BLaER1 (cell line): ENCODE results near the gene TEKT2.

ENCODE experiments used
- H3K27ac ChIP-seq: shearing (Covaris generic); formaldehyde crosslinking; 2 replicates; pipeline ENCODE4 v1.8.1; 2022
- H3K27me3 ChIP-seq: shearing (Covaris generic); formaldehyde crosslinking; 2 replicates; pipeline ENCODE4 v1.8.1; 2022
- H3K36me3 ChIP-seq: shearing (Covaris generic); formaldehyde crosslinking; 2 replicates; pipeline ENCODE4 v1.8.1; 2022
- H3K4me1 ChIP-seq: shearing (Covaris generic); formaldehyde crosslinking; 2 replicates; pipeline ENCODE4 v1.8.1; 2022
- H3K4me2 ChIP-seq: shearing (Covaris generic); formaldehyde crosslinking; 2 replicates; pipeline ENCODE4 v1.8.1; 2022
- H3K4me3 ChIP-seq: shearing (Covaris generic); formaldehyde crosslinking; 2 replicates; pipeline ENCODE4 v1.8.1; 2022
- H3K9ac ChIP-seq: shearing (Covaris generic); formaldehyde crosslinking; 2 replicates; pipeline ENCODE4 v1.8.1; 2022
- H3K9me3 ChIP-seq: shearing (Covaris generic); formaldehyde crosslinking; 2 replicates; pipeline ENCODE4 v1.8.1; 2022
- H4K20me1 ChIP-seq: shearing (Covaris generic); formaldehyde crosslinking; 2 replicates; pipeline ENCODE4 v1.8.1; 2022
- Cebpa-rat ChIP-seq: shearing (Covaris generic); IDR thresholded peaks from 2 replicates; pipeline ENCODE4 v1.8.1; 2022

TEKT2 gene

GRCh38 chr1:36083635-36084496 is at the start of gene TEKT2:
TEKT2 (plus strand) TSS chr1:36084094; CDS start chr1:36084922, 828 bp downstream.
- Histone ChIP-seq H3K36me3 (no peaks in the 10 kb centered on the region), H4K20me1 (no peaks in the 10 kb centered on the region), H3K4me3 (peak within 1 kb of the TSS; percentile 64), H3K27ac (peak within 1 kb of the TSS; percentile 41; the same call in 1 of the 2 replicates), H3K9ac (peak within 1 kb of the TSS; percentile 41), H3K4me1 (peaks cover 68% of the 10 kb centered on the region), H3K9me3 (no peaks in the 10 kb centered on the region), H3K4me2 (peak within 1 kb of the TSS; percentile 95), H3K27me3 (no peaks in the 10 kb centered on the region)
- no peak for TF ChIP-seq Cebpa-rat

- H3K36me3 ChIP-seq, result peaks cover 71% of the 10 kb centered on the region
- no peaks in the 10 kb centered on the region for H3K4me1 ChIP-seq
Measured at GRCh38 chr1:36034692-36035091, 49.2 kb upstream of the TEKT2 start.

GRCh38 chr1:36035154-36035553 is 48.7 kb upstream of the TEKT2 start:
- no peaks in the 10 kb centered on the region for H3K9me3 ChIP-seq
- H3K27ac ChIP-seq, result no peak overlapping the region
- no peak overlapping the region for H3K4me2 ChIP-seq
- no peak overlapping the region for H3K4me3 ChIP-seq
- no peak for TF ChIP-seq Cebpa-rat
- no peaks in the 10 kb centered on the region for H3K27me3 ChIP-seq
- peaks cover 73% of the 10 kb centered on the region for H3K36me3 ChIP-seq
- no peaks in the 10 kb centered on the region for H4K20me1 ChIP-seq
- no peaks in the 10 kb centered on the region for H3K4me1 ChIP-seq
- no peak overlapping the region for H3K9ac ChIP-seq

More at GRCh38 chr1:36034692-36035091, 49.2 kb upstream of the TEKT2 start:
- Histone ChIP-seq H4K20me1 (no peaks in the 10 kb centered on the region), H3K4me2 (no peak overlapping the region), H3K4me3 (no peak overlapping the region), H3K27ac (no peak overlapping the region), H3K9me3 (no peaks in the 10 kb centered on the region), H3K27me3 (no peaks in the 10 kb centered on the region), H3K9ac (no peak overlapping the region)
- no peak for TF ChIP-seq Cebpa-rat

GRCh38 chr1:36040238-36040637 is 43.7 kb upstream of the TEKT2 start:
- Histone ChIP-seq H3K36me3 (peaks cover 80% of the 10 kb centered on the region), H4K20me1 (no peaks in the 10 kb centered on the region), H3K9me3 (no peaks in the 10 kb centered on the region; the same call in 1 of the 2 replicates), H3K9ac (no peak overlapping the region), H3K4me3 (no peak overlapping the region), H3K27ac (no peak overlapping the region), H3K4me1 (no peaks in the 10 kb centered on the region), H3K27me3 (no peaks in the 10 kb centered on the region), H3K4me2 (no peak overlapping the region)
- no peak for TF ChIP-seq Cebpa-rat

- H3K27me3 ChIP-seq, result no peaks in the 10 kb centered on the region
- H4K20me1 ChIP-seq, result no peaks in the 10 kb centered on the region
- TF ChIP-seq Cebpa-rat, result no peak
- no peak overlapping the region for H3K4me2 ChIP-seq
- H3K9ac ChIP-seq, result no peak overlapping the region
- H3K4me3 ChIP-seq, result no peak overlapping the region
- H3K4me1 ChIP-seq, result no peaks in the 10 kb centered on the region
- no peak overlapping the region for H3K27ac ChIP-seq
- H3K36me3 ChIP-seq, result peaks cover 41% of the 10 kb centered on the region
- H3K9me3 ChIP-seq, result peaks cover 14% of the 10 kb centered on the region
Measured at GRCh38 chr1:36051821-36052220, 32.1 kb upstream of the TEKT2 start.

GRCh38 chr1:36053978-36054377 is 29.9 kb upstream of the TEKT2 start:
- no peaks in the 10 kb centered on the region for H3K9me3 ChIP-seq
- H3K4me2 ChIP-seq, result no peak overlapping the region
- no peaks in the 10 kb centered on the region for H3K27me3 ChIP-seq
- TF ChIP-seq Cebpa-rat, result no peak
- H4K20me1 ChIP-seq, result no peaks in the 10 kb centered on the region
- H3K9ac ChIP-seq, result no peak overlapping the region
- peaks cover 19% of the 10 kb centered on the region for H3K36me3 ChIP-seq
- no peak overlapping the region for H3K4me3 ChIP-seq
- H3K4me1 ChIP-seq, result no peaks in the 10 kb centered on the region
- H3K27ac ChIP-seq, result no peak overlapping the region

- Histone ChIP-seq H3K4me2 (no peak overlapping the region), H3K4me3 (no peak overlapping the region), H4K20me1 (no peaks in the 10 kb centered on the region), H3K27me3 (no peaks in the 10 kb centered on the region), H3K36me3 (peaks cover 12% of the 10 kb centered on the region), H3K4me1 (no peaks in the 10 kb centered on the region), H3K27ac (no peak overlapping the region), H3K9me3 (no peaks in the 10 kb centered on the region), H3K9ac (no peak overlapping the region)
- no peak for TF ChIP-seq Cebpa-rat
Measured at GRCh38 chr1:36055706-36056105, 28.2 kb upstream of the TEKT2 start.

GRCh38 chr1:36062315-36062714 is 21.6 kb upstream of the TEKT2 start:
- no peak overlapping the region for H3K4me2 ChIP-seq
- H3K36me3 ChIP-seq, result no peaks in the 10 kb centered on the region
- H3K9me3 ChIP-seq, result no peaks in the 10 kb centered on the region
- H3K27me3 ChIP-seq, result no peaks in the 10 kb centered on the region
- H4K20me1 ChIP-seq, result no peaks in the 10 kb centered on the region
- no peak overlapping the region for H3K9ac ChIP-seq
- no peak for TF ChIP-seq Cebpa-rat
- H3K4me3 ChIP-seq, result no peak overlapping the region
- no peaks in the 10 kb centered on the region for H3K4me1 ChIP-seq
- H3K27ac ChIP-seq, result no peak overlapping the region

GRCh38 chr1:36067871-36068270 is 16.0 kb upstream of the TEKT2 start:
- TF ChIP-seq Cebpa-rat, result no peak
- Histone ChIP-seq H3K4me1 (no peaks in the 10 kb centered on the region), H3K27ac (no peak overlapping the region)

GRCh38 chr1:36068866-36069265 is 15.0 kb upstream of the TEKT2 start:
- Histone ChIP-seq H3K4me2 (no peak overlapping the region), H3K27ac (no peak overlapping the region), H3K4me1 (no peaks in the 10 kb centered on the region), H3K9me3 (no peaks in the 10 kb centered on the region), H4K20me1 (no peaks in the 10 kb centered on the region), H3K9ac (no peak overlapping the region), H3K36me3 (no peaks in the 10 kb centered on the region), H3K27me3 (no peaks in the 10 kb centered on the region), H3K4me3 (no peak overlapping the region)
- no peak for TF ChIP-seq Cebpa-rat

More at GRCh38 chr1:36067871-36068270, 16.0 kb upstream of the TEKT2 start:
- Histone ChIP-seq H3K27me3 (no peaks in the 10 kb centered on the region), H3K36me3 (no peaks in the 10 kb centered on the region), H3K9me3 (no peaks in the 10 kb centered on the region), H3K4me3 (no peak overlapping the region), H3K9ac (no peak overlapping the region), H4K20me1 (no peaks in the 10 kb centered on the region), H3K4me2 (no peak overlapping the region)
